OCI-LY7 (cell line): ENCODE results near the gene HELQ.

Source experiments
- CTCF ChIP-seq: fragments of 200-600 bp; sonication (generic); conservative IDR thresholded peaks from 2 replicates; pipeline ENCODE4 v1.5.1; 2014; ENCODE audit warnings: mild to moderate bottlenecking, antibody characterized with exemption, low read length, moderate library complexity, mixed read lengths
- EZH2phosphoT487 ChIP-seq: fragments of 200-600 bp; sonication (generic); IDR thresholded peaks from 2 replicates; pipeline ENCODE4 v1.6.1; 2018; ENCODE audit warnings: low read depth, borderline replicate concordance, mild to moderate bottlenecking, mixed run types, antibody characterized with exemption, low read length, moderate library complexity, mixed read lengths

- TF ChIP-seq EZH2phosphoT487: no peak
- TF ChIP-seq CTCF: no peak
These were observed 67.9 kb downstream of the HELQ start for GRCh38 chr4:83387476-83388312.
